Measurements from ENCODE around the gene CCNY.
"Not testable (repeated sequence)": the region's sequence is repeated elsewhere in the genome, so short reads cannot be mapped to it uniquely, and the experiment has no call there.

The CCNY gene

GRCh38 chr10:35493196-35494118 lies 157.1 kb downstream of the CCNY start:
- DNase-seq: no peak

- DNase-seq: peak; percentile 19 to 36
These were observed 159.3 kb downstream of the CCNY start for GRCh38 chr10:35495521-35496119.

- DNase-seq: no peak
These were observed 161.6 kb downstream of the CCNY start for GRCh38 chr10:35497909-35498308.

GRCh38 chr10:35498693-35499092 lies 162.4 kb downstream of the CCNY start:
- no peak for DNase-seq

GRCh38 chr10:35501923-35502322 lies 165.6 kb downstream of the CCNY start:
- no peak for DNase-seq

- no peak for DNase-seq
These were observed 166.4 kb downstream of the CCNY start for GRCh38 chr10:35502692-35503091.

DNA sequence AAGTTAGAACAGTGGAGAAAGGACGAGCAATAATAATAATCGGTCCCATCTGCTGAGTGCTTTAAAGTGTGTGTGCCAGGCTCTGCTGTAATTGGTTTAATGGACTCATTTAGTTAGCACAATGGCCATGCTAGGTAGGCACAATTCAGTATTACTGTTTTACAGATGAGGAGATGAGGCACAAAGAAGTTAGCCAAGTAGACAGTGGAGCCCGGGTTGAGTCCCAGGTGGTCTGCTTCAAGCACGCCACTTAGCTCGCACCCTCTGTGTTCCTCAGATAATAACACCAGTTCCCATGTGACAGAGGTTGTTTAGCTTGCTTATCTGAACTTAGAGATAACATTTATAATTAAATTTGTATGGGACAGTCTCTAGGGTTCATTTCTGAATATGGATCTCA lies 167.3 kb downstream of the CCNY start:
- no peak for DNase-seq

DNA sequence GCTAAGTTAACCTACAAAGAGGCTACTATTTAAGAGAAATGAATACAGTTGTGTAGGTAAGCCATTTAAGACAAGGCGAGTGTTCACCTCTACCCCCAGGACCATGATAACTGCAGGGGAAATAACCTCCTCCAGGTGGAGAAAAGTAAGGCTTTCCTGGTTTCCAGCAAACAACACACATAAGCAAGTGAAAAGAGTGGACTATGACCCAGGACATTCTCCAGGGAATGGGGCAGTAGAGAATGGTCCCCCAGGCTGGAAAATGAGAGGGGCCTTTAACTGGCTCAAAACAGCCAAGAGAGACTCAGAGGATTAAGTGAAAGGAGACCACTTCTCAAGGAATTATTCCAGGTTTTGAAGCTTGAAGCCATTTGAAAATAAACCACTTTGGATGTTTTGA lies 167.8 kb downstream of the CCNY start:
- DNase-seq: no peak

DNA sequence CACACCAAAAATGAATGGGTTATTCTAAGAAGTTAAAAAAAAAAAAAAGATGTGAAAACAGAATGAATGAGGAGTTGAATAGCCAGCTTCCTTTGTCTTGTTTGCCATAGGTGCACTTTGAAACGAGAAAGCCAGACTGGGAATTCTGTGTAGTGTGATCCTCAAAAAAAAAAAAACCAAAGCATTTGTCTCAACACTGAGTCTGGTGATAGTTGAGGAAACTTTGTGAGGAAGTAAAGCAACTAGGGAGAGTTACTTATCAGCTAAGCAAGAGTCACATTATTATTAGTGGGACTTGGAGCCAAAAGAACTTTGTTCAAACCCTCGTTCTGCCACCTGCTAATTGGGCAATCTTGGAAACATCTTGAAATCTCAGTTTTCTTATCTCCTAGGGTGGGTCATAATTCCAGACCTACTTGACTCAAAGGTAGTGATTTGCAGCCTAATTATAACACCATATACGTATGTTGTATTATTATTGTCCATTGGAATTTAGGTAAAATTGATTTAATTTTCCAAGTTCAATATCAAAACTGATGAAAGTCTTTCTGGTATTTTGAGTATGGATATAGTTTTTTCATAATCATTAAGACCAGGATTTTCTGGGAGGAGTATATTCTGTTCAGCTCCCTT lies 169.0 kb downstream of the CCNY start:
- no peak for DNase-seq

DNA sequence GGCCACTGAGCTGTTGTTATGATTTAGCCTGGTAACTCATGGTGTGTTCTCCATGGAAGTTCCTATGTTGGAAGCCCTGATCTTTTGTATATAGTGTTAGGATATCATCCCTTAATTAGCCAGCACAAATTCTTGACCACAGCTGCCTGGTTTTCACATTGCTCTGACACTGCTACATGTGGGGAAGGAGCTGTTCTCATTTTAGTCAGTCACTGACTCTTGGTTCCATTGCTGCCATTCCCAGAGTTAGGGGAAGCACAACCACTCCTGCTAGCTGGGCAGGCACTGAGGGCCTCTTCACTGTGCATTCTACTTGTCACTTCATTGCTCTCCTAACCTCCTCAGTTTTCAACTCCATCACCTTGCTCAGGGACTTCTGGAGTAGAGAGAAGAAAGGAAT lies 170.4 kb downstream of the CCNY start:
- no peak for DNase-seq

GRCh38 chr10:35507519-35508109 lies 171.3 kb downstream of the CCNY start:
- no peak for DNase-seq

- no peak for DNase-seq
These were observed 172.3 kb downstream of the CCNY start for GRCh38 chr10:35508647-35509046.

DNA sequence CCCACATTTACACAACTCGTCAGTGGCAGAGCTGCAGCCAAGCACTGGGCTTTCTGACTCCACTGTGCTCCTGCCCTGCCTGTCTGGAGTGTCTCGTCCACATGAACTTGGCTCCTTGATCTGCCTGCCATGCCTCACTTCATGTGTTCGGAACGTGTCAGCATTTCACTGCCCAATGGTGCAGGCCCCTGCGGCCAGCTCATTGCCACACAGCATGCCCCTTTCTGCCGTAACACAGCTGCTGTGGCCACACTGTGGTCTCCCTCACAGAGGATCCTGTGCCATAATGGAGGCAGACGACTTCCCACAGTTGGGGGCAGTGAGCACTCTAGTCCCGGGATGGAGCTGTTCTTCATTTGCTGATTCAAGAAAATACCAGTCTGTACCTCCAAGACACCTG lies 174.6 kb downstream of the CCNY start:
- DNase-seq: no peak

- no peak for DNase-seq
These were observed 175.3 kb downstream of the CCNY start for GRCh38 chr10:35511647-35512046.

GRCh38 chr10:35516102-35516670 lies 179.9 kb downstream of the CCNY start:
- DNase-seq: no peak

DNA sequence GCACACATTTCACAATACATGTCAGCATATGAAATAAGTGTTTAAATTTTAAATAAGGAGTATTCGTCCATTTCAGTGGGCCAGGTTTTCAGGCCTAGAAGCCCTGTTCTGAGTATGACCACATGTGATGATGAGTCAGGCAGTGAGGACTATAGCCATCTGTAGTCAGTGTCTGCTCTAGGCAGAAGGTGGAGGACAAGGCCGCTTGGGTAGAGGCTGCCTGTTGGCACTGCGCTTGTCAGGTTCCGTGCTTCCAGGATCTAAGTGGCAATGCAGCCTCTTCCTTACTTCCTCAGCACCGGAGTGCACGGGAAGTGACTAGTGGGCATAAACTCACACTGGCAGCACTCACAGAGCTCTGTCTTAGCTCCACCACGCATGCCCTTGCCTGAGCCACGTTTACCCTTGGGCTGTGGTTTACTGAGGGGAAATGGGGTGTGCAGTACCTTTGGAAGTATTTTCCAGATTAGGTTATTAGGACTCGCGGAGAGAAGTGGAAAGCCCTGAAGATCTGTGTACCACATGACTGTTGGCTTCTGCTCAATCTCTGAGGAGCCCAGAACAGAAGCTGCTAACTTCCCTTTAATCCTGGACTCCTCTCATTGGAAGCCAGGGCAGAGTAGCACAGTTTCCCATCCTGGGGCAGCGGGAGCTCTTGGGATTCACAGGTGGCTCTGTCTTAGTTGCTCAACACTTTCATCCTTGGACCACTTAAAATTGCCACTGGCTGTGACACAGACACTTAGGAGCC lies 181.3 kb downstream of the CCNY start:
- peak; percentile 20 to 45 for DNase-seq

- not testable (repeated sequence) for DNase-seq
These were observed 181.9 kb downstream of the CCNY start for GRCh38 chr10:35518187-35518586.

GRCh38 chr10:35520996-35521395 lies 184.7 kb downstream of the CCNY start:
- peak; percentile 52 to 54 for DNase-seq

- DNase-seq: peak; percentile 24 to 29
These were observed 187.4 kb downstream of the CCNY start for GRCh38 chr10:35523670-35524225.

DNA sequence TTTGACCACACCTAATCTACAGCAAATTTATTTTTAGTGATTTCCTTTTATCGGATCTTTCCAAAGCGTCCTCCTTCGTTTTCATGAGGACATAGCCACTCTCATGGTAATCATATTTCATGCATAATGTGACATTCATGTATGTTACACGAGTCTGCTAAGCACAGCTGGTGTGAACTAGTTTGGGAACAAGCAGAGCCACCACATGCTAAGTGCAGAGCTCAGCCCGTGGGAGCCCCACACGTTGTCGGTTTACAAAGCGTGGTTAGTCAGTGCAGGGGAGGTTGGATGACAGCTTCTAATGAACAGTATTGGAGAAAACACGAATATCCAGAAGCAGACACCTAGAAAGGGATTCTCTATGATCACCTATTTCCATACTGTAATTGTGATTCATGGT lies 190.4 kb downstream of the CCNY start:
- no peak for DNase-seq

GRCh38 chr10:35532141-35532540 lies 195.8 kb downstream of the CCNY start:
- DNase-seq: no peak

- DNase-seq: no peak
These were observed 197.3 kb downstream of the CCNY start for GRCh38 chr10:35533565-35533964.

Data from inflammatory macrophage (primary cell).